LHCN-M2 (cell line): ENCODE data around the gene MPPE1. TPM values are rescaled to one million over a fixed set of nuclear protein-coding genes. Genes with fewer than 3 reads are reported as not detected.

Source experiments
- DNase-seq: peaks from one replicate; pipeline ENCODE4 v3.0.0-alpha.2; 2012; ENCODE audit warnings: low read depth
- total RNA-seq: library from RNA; depleted of rRNA; stranded (reverse); fragments of >200 nt; gene quantifications from 2 replicates; pipeline ENCODE4 v1.2.3, GENCODE V29; 2014

The MPPE1 gene
- total RNA-seq, 1 experiment from 2014 or later, result 28.9 TPM

GRCh38 chr18:11884396-11885030, 23.6 kb downstream of the MPPE1 start:
- DNase-seq, result no peak

- DNase-seq, result no peak
Observed at GRCh38 chr18:11883153-11883552, 25.0 kb downstream of the MPPE1 start.

- DNase-seq, result no peak
Observed at GRCh38 chr18:11882636-11883035, 25.5 kb downstream of the MPPE1 start.

- DNase-seq, result no peak
Observed at GRCh38 chr18:11880586-11881304, 27.4 kb downstream of the MPPE1 start.

- no peak for DNase-seq
Observed at GRCh38 chr18:11877497-11878135, 30.5 kb downstream of the MPPE1 start.

GRCh38 chr18:11874676-11875075, 33.4 kb downstream of the MPPE1 start:
- no peak for DNase-seq

- no peak for DNase-seq
Observed at GRCh38 chr18:11873670-11874340, 34.3 kb downstream of the MPPE1 start.

- peak; percentile 68 for DNase-seq
Observed at GRCh38 chr18:11872479-11873136, 35.5 kb downstream of the MPPE1 start.

- DNase-seq, result peak; percentile 17
Observed at GRCh38 chr18:11871501-11871900, 36.6 kb downstream of the MPPE1 start.

- no peak for DNase-seq
Observed at GRCh38 chr18:11868230-11868629, 39.9 kb downstream of the MPPE1 start.

GRCh38 chr18:11866764-11867163, 41.4 kb downstream of the MPPE1 start:
- DNase-seq, result no peak

- DNase-seq, result no peak
Observed at GRCh38 chr18:11866329-11866728, 41.8 kb downstream of the MPPE1 start.

GRCh38 chr18:11865071-11865470, 43.0 kb downstream of the MPPE1 start:
- DNase-seq, result no peak

- DNase-seq, result no peak
Observed at GRCh38 chr18:11864471-11864870, 43.6 kb downstream of the MPPE1 start.

GRCh38 chr18:11862468-11863137, 45.5 kb downstream of the MPPE1 start:
- no peak for DNase-seq

GRCh38 chr18:11861583-11862288, 46.4 kb downstream of the MPPE1 start:
- no peak for DNase-seq

GRCh38 chr18:11860594-11861450, 47.3 kb downstream of the MPPE1 start:
- DNase-seq, result no peak

- peak; percentile 87 for DNase-seq
Observed at GRCh38 chr18:11859903-11860407, 48.2 kb downstream of the MPPE1 start.

- no peak for DNase-seq
Observed at GRCh38 chr18:11859282-11859830, 48.8 kb downstream of the MPPE1 start.
